CD8-positive, alpha-beta memory T cell (primary cell): ENCODE results near the gene ZNF408. TPM values are rescaled to one million over a fixed set of nuclear protein-coding genes. Genes with fewer than 3 reads are reported as not detected.
A peak's percentile ranks its signal among the peaks of the same experiment; 100 is the strongest.

Source experiments
- CTCF ChIA-PET: fragments of 350-600 bp; sonication (Branson Sonifier 250); formaldehyde crosslinking; loops from one replicate; lab custom pipeline; 2021; ENCODE audit warnings: antibody characterized with exemption; lab: Charles Lee
- POLR2A ChIA-PET: fragments of 350-600 bp; sonication (Branson Sonifier 250); formaldehyde crosslinking; loops from one replicate; lab custom pipeline; 2021; ENCODE audit warnings: antibody characterized with exemption; lab: Charles Lee
- DNase-seq, 5 donors: peaks; one replicate each; pipeline versions ENCODE4 v3.0.0 to v3.0.0-alpha.2; 2020 to 2022; ENCODE audit warnings: mixed read lengths in 1 of 5
- H3K27ac ChIP-seq: one replicate; pipeline ENCODE4 v1.7.0; 2013; ENCODE audit warnings: low read depth, mild to moderate bottlenecking, low read length, moderate library complexity
- H3K27me3 ChIP-seq: 2 replicates; pipeline ENCODE4 v1.7.0; 2013; ENCODE audit warnings: low read length, mild to moderate bottlenecking; ENCODE audit not compliant: insufficient read depth, poor library complexity, severe bottlenecking
- H3K36me3 ChIP-seq: 2 replicates; pipeline ENCODE4 v1.7.0; 2013; ENCODE audit warnings: mild to moderate bottlenecking, low read length, moderate library complexity; ENCODE audit not compliant: insufficient read depth
- H3K4me1 ChIP-seq: 2 replicates; pipeline ENCODE4 v1.7.0; 2013; ENCODE audit warnings: mild to moderate bottlenecking, low read length, moderate library complexity; ENCODE audit not compliant: insufficient read depth
- H3K4me3 ChIP-seq: 2 replicates; pipeline ENCODE4 v1.7.0; 2013; ENCODE audit warnings: mild to moderate bottlenecking, low read length
- H3K9me3 ChIP-seq: 2 replicates; pipeline ENCODE4 v1.7.0; 2013; ENCODE audit warnings: mild to moderate bottlenecking, low read length
- H3K27ac Mint-ChIP-seq, 8 donors: one replicate each; pipeline ENCODE4 v1.8.0; 2020 to 2021; ENCODE audit warnings: mixed read lengths in 8 of 8, mild to moderate bottlenecking in 6 of 8, inconsistent platforms in 3 of 8, moderate library complexity in 3 of 8
- H3K27me3 Mint-ChIP-seq, 2 donors: one replicate each; pipeline ENCODE4 v1.8.0; 2020 to 2021; ENCODE audit warnings: mixed read lengths in 2 of 2, mild to moderate bottlenecking in 1 of 2, moderate library complexity in 1 of 2
- H3K36me3 Mint-ChIP-seq, 3 donors: one replicate each; pipeline ENCODE4 v1.8.0; 2020 to 2021; ENCODE audit warnings: mixed read lengths in 3 of 3, inconsistent platforms in 1 of 3, mild to moderate bottlenecking in 1 of 3
- H3K4me1 Mint-ChIP-seq, 3 donors: one replicate each; pipeline ENCODE4 v1.8.0; 2020 to 2021; ENCODE audit warnings: mixed read lengths in 3 of 3, inconsistent platforms in 1 of 3, mild to moderate bottlenecking in 1 of 3
- H3K4me3 Mint-ChIP-seq, 7 donors: one replicate each; pipeline ENCODE4 v1.8.0; 2020 to 2021; ENCODE audit warnings: mixed read lengths in 7 of 7, mild to moderate bottlenecking in 6 of 7, moderate library complexity in 4 of 7, inconsistent platforms in 2 of 7
- H3K9me3 Mint-ChIP-seq, 5 donors: one replicate each; pipeline ENCODE4 v1.8.0; 2020 to 2022; ENCODE audit warnings: mixed read lengths in 5 of 5, mild to moderate bottlenecking in 3 of 5, moderate library complexity in 2 of 5, inconsistent platforms in 1 of 5
- polyA plus RNA-seq: library from polyadenylated mRNA; unstranded; fragments of 300-500 nt; fragmentation: Illumina TruSeq; gene quantifications from one replicate; pipeline ENCODE4 v1.2.3, GENCODE V29; 2021
- total RNA-seq, 2 experiments: library from RNA; stranded (reverse); gene quantifications; one replicate each; pipeline ENCODE4 v1.2.3, GENCODE V29; 2021

The ZNF408 gene
- total and polyA plus RNA-seq, 3 experiments from 2014 or later = 9.6 to 14.4 (median 13.2) TPM

DNA sequence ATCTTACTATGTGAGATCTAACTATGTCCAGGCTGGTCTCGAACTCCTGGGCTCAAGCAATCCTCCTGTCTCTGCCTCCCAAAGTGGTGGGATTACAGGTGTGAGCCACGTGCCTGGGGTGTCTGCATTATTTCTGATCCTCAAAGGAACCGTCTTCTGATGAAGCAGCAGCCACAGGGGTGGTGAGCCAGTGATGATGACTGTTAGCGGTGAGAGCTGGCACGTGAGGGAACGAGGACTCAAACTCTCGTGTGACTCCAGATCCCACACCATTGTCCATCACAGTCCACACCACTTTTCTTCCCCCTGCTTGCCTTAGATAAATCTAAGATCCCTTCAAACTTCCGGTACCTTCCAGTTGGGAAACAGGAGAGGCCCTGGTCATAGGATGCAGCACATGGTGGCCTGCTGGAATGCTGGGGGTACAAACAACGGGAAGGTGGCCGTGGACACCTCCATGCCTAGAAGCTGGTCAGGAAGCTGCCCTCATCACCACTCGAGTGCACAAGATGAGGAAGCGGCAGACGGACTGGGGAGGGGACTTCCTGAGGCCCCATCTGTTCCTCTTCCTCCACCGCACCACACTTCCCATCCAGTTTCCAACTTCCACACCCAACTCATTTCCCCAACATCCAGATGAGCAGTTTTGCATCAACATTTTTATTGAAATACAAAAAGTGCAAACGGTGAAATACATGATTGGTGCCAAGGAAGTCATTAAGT is 24.2 kb upstream of the ZNF408 start:
- ChIA-PET CTCF (no interaction called here), POLR2A (no interaction called here)
- H3K9me3 ChIP-seq = no peaks in the 10 kb centered on the region
- H3K36me3 ChIP-seq = peaks cover 38% of the 10 kb centered on the region
- H3K27me3 Mint-ChIP-seq = no peaks in the 10 kb centered on the region
- H3K36me3 Mint-ChIP-seq = peaks cover 3 to 79% (median 12%) of the 10 kb centered on the region in 3 donors
- peaks cover 42 to 55% (median 44%) of the 10 kb centered on the region in 3 donors for H3K4me1 Mint-ChIP-seq
- no peak overlapping the region for H3K4me3 Mint-ChIP-seq
- no peaks in the 10 kb centered on the region for H3K27me3 ChIP-seq
- DNase-seq = peak in 1 of 5 donors; percentile 29
- peak overlapping the region in 7 of 8 donors; percentile 18 to 95 (median 55) for H3K27ac Mint-ChIP-seq
- H3K9me3 Mint-ChIP-seq = no peaks in the 10 kb centered on the region
- H3K4me1 ChIP-seq = peaks cover 58% of the 10 kb centered on the region
- H3K27ac ChIP-seq = no peak overlapping the region
- H3K4me3 ChIP-seq = no peak overlapping the region

DNA sequence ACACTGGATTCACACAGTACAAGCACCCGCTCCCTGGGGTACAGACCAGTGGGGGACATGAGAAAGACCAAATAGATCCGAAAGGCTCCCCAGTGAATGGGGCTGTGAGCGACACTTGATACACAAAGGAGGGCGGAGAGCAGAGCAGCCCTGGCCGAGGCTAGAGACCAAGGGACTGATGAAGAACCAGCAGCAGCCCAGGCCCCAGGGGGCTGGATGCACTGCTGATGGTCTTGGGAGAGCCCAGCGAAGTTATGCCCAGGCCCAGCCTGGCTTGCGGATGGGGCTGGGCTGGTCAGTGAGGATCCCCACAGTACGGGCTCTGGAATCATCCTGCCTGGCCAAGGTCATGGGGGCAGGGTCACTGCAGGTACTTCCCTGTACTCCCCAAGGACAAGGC is 23.7 kb upstream of the ZNF408 start:
- no peak overlapping the region for H3K4me3 ChIP-seq
- H3K4me1 ChIP-seq = peaks cover 52% of the 10 kb centered on the region
- POLR2A ChIA-PET = no interaction called here
- H3K9me3 Mint-ChIP-seq = no peaks in the 10 kb centered on the region
- peaks cover 3 to 79% (median 7%) of the 10 kb centered on the region in 3 donors for H3K36me3 Mint-ChIP-seq
- peaks cover 36 to 49% (median 38%) of the 10 kb centered on the region in 3 donors for H3K4me1 Mint-ChIP-seq
- no peak overlapping the region for H3K27ac ChIP-seq
- peak in 1 of 5 donors; percentile 24 for DNase-seq
- H3K27me3 ChIP-seq = no peaks in the 10 kb centered on the region
- no peaks in the 10 kb centered on the region for H3K27me3 Mint-ChIP-seq
- H3K27ac Mint-ChIP-seq = peak overlapping the region in 4 of 8 donors; percentile 39 to 95 (median 72)
- peaks cover 38% of the 10 kb centered on the region for H3K36me3 ChIP-seq
- CTCF ChIA-PET = no interaction called here
- no peaks in the 10 kb centered on the region for H3K9me3 ChIP-seq
- no peak overlapping the region for H3K4me3 Mint-ChIP-seq

DNA sequence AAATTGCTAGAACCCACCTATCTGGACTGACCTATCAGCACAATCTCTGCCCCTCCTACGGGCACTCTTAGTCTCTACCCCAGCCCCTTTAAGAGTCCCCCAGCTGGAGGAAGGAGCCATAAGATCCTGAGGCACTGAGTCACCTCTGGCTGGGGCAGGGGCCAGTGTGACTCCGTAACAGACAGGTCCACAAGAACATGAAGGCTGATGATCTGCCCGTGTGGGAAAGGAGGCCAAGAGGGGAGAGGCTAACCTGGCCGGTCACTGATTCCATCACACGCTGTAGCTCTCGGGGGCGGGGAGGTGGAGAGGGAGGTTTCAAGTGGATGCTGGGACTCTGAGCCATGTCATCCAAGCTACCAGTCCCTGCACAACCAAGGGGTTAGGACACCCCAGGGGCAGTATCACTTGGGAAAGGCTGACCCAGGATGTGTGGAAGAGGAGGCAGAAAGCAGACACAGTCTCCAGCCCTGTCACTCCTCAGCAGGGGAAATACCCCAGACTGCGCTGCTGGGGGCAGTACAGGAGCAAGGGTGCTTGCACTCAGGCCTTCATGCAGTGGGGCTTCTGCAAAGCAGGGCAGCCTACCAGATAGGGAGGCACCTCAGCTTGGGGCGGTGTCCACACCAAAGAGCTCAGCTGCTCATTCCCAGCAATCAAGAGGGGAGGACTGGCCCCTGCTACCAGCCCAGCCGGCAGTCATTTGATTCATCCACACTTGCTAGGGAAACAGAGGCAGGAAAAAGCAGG is 22.7 kb upstream of the ZNF408 start:
- Mint-ChIP-seq H3K9me3 (no peaks in the 10 kb centered on the region), H3K27ac (peak overlapping the region in 3 of 8 donors; percentile 23 to 64 (median 46)), H3K27me3 (no peaks in the 10 kb centered on the region), H3K4me1 (peaks cover 28 to 39% (median 29%) of the 10 kb centered on the region in 3 donors), H3K36me3 (peaks cover 3 to 75% (median 3%) of the 10 kb centered on the region in 3 donors), H3K4me3 (peak overlapping the region in 1 of 7 donors; percentile 36)
- ChIA-PET POLR2A (no interaction called here), CTCF (no interaction called here)
- Histone ChIP-seq H3K9me3 (no peaks in the 10 kb centered on the region), H3K4me3 (no peak overlapping the region), H3K4me1 (peaks cover 42% of the 10 kb centered on the region), H3K27me3 (no peaks in the 10 kb centered on the region), H3K27ac (no peak overlapping the region), H3K36me3 (peaks cover 34% of the 10 kb centered on the region)
- no peak for DNase-seq

DNA sequence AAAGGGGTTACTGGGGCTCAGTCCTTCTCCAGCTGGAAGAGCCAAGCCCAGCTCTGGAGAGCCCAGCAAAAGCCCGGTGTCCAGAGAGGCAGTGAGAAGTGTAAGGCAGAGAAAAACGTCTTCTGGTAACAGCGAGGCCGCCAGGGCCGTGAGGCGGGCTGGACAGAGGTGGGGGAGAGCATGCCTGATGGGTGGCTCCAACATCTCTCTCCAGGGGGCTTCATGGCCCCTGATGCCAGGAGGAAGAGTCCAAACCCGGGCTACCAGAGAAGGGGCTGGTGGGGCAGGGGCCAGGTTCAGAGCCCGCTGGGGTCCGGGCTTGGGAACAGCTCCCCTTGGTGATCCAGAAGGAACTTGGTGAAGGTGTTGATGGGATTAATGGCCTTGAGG is 22.1 kb upstream of the ZNF408 start:
- Histone ChIP-seq H3K4me1 (peaks cover 36% of the 10 kb centered on the region), H3K9me3 (no peaks in the 10 kb centered on the region), H3K4me3 (no peak overlapping the region), H3K27me3 (no peaks in the 10 kb centered on the region), H3K27ac (no peak overlapping the region), H3K36me3 (peaks cover 29% of the 10 kb centered on the region)
- H3K4me3 Mint-ChIP-seq = no peak overlapping the region
- no peaks in the 10 kb centered on the region for H3K9me3 Mint-ChIP-seq
- ChIA-PET CTCF (no interaction called here), POLR2A (no interaction called here)
- no peaks in the 10 kb centered on the region for H3K27me3 Mint-ChIP-seq
- peaks cover 3 to 76% (median 4%) of the 10 kb centered on the region in 3 donors for H3K36me3 Mint-ChIP-seq
- peaks cover 26 to 34% (median 28%) of the 10 kb centered on the region in 3 donors for H3K4me1 Mint-ChIP-seq
- H3K27ac Mint-ChIP-seq = peak overlapping the region in 2 of 8 donors; percentile 23 to 77
- DNase-seq = no peak

DNA sequence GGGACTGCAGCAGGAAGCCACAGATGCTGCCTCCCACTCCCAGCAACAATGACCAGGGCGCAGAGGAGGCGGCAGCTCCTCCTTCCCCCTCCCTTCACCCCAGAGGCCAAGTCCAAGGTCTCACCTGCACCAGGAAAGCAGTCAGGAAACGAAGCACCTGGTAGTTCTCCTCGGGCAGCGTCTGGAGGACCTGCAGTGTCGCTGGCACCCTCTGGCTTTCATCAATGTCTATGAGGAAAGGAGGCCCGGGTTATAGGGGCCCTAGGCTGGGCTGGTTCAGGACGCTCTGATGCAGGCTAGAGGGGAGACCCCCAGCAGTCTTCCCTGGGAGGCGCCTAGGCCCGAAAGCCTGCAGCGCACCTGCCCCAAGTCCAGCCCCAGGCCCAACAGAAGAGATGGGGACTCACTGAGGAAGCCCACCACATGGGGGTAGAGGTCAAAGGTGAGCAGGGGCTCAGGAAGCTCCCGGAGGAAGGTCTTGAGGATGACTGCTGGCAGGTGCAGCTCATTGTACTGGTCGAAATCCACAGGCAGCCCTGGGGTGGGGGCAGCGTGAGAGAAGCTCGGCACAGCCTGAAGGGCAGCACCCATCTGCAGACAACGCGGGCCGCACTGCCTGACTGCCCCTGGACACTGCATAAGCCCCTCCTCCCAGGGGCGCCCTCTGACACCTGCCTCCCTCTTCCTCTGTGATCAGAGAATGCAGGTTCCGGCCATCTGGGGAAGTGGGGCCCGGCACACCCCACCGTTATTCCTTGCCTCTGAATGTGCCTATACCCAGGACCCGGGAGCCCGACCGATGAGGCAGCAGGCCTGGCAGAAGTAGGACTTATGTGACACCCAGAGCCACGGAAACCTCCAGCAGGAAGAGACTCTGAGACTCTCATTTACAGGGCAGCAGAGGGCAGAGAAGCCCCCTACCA is 21.3 kb upstream of the ZNF408 start:
- POLR2A ChIA-PET = no interaction called here
- H3K4me1 ChIP-seq = peaks cover 29% of the 10 kb centered on the region
- Mint-ChIP-seq H3K4me1 (peaks cover 24 to 35% (median 26%) of the 10 kb centered on the region in 3 donors), H3K36me3 (peaks cover 3 to 81% (median 6%) of the 10 kb centered on the region in 3 donors), H3K27ac (no peak overlapping the region), H3K27me3 (no peaks in the 10 kb centered on the region), H3K9me3 (no peaks in the 10 kb centered on the region), H3K4me3 (no peak overlapping the region)
- no peak for DNase-seq
- peaks cover 29% of the 10 kb centered on the region for H3K36me3 ChIP-seq
- no peaks in the 10 kb centered on the region for H3K9me3 ChIP-seq
- H3K27ac ChIP-seq = no peak overlapping the region
- no peak overlapping the region for H3K4me3 ChIP-seq
- H3K27me3 ChIP-seq = no peaks in the 10 kb centered on the region
- CTCF ChIA-PET = interaction anchor here (1.6 kb wide), 1 partner anchor 8 kb away, joined by 3 read pairs; no protein-coding TSS in a partner anchor

DNA sequence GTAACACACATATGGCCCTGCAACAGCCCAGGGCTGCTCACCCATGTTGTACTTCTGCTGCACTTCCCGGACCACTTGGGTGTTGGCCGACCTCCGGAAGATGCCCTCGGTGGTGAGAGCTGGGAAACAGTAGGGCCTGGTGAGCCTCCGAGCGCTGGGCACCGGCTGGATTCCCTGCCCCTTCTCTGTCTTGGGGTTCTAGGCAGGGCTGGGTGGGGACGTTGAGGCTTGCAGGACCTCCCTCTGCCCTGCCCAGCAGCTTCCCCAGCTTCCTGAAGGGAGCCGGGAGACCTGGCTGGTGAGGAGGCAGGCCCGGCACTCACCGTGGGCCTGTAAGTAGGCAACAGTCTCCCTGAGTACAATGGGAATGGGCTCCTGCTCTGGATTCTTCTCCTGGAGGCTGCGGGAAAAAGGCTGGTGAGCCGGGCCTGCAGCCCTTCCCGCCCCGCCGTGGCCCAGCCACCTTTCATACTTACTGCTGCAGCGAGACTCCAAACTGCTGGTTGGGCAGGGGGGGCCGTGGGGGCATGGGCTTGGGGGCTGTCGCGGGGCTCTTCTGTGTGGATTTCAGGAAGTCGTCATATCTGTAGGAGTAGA is 20.6 kb upstream of the ZNF408 start:
- H3K4me3 Mint-ChIP-seq = no peak overlapping the region
- Histone ChIP-seq H3K36me3 (peaks cover 29% of the 10 kb centered on the region), H3K27me3 (no peaks in the 10 kb centered on the region), H3K4me3 (no peak overlapping the region), H3K4me1 (peaks cover 21% of the 10 kb centered on the region), H3K9me3 (no peaks in the 10 kb centered on the region), H3K27ac (no peak overlapping the region)
- H3K4me1 Mint-ChIP-seq = peaks cover 17 to 27% (median 21%) of the 10 kb centered on the region in 3 donors
- no peaks in the 10 kb centered on the region for H3K9me3 Mint-ChIP-seq
- no peaks in the 10 kb centered on the region for H3K27me3 Mint-ChIP-seq
- ChIA-PET POLR2A (no interaction called here), CTCF (interaction anchor here (1.6 kb wide), 1 partner anchor 9 kb away, joined by 3 read pairs; no protein-coding TSS in a partner anchor)
- DNase-seq = no peak
- peaks cover 3 to 81% (median 5%) of the 10 kb centered on the region in 3 donors for H3K36me3 Mint-ChIP-seq
- peak overlapping the region in 1 of 8 donors; percentile 10 for H3K27ac Mint-ChIP-seq

DNA sequence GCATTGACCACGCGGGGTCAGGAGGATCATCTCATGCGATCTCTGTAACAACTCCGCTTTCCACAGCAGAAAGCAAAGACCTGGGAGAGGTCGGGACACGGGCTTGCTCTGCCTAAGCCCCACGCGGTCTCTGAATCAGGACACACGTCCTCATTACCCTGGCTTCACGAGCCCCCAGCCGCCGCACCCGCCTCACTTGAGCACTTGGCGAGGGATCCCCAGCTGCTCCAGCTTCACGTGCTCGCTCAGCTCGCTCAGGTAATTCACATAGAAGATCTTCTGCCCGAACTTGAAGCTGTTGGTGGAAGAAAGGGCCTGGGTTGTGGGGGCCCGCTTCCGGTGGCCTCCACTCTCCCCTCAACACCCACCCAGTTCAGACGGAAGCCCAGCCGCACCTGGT is 20.0 kb upstream of the ZNF408 start:
- Histone ChIP-seq H3K27me3 (no peaks in the 10 kb centered on the region), H3K27ac (no peak overlapping the region), H3K9me3 (no peaks in the 10 kb centered on the region), H3K4me1 (peaks cover 16% of the 10 kb centered on the region), H3K4me3 (no peak overlapping the region), H3K36me3 (peaks cover 29% of the 10 kb centered on the region)
- H3K4me1 Mint-ChIP-seq = peaks cover 11 to 22% (median 15%) of the 10 kb centered on the region in 3 donors
- peaks cover 3 to 80% (median 5%) of the 10 kb centered on the region in 3 donors for H3K36me3 Mint-ChIP-seq
- POLR2A ChIA-PET = no interaction called here
- H3K27me3 Mint-ChIP-seq = no peaks in the 10 kb centered on the region
- CTCF ChIA-PET = interaction anchor here (1.3 to 4.1 kb wide), 2 partner anchors 10 to 30 kb away, joined by 3 to 19 read pairs; no protein-coding TSS in a partner anchor
- peak overlapping the region in 1 of 8 donors; percentile 10 for H3K27ac Mint-ChIP-seq
- no peaks in the 10 kb centered on the region for H3K9me3 Mint-ChIP-seq
- H3K4me3 Mint-ChIP-seq = no peak overlapping the region
- no peak for DNase-seq
